Activated T-helper 17 cell treated with anti-CD3 and anti-CD28 coated beads, Interleukin-2, amount 50 U/mL, for 72 hours (primary cell): ENCODE measurements around the gene IDI1. TPM values are rescaled to one million over a fixed set of nuclear protein-coding genes. Genes with fewer than 3 reads are reported as not detected.
"Not testable (repeated sequence)": the region's sequence is repeated elsewhere in the genome, so short reads cannot be mapped to it uniquely, and the experiment has no call there.

Experiments
- ATAC-seq: fragments of 150-1000 bp; cut with Tn5 transposase; replicated peaks from 2 replicates; pipeline ENCODE4 v1.10.0; 2021; ENCODE audit warnings: mild to moderate bottlenecking, moderate library complexity
- H3K27ac Mint-ChIP-seq: one replicate; pipeline ENCODE4 v1.8.0; 2022; ENCODE audit warnings: mixed read lengths
- H3K27me3 Mint-ChIP-seq: one replicate; pipeline ENCODE4 v1.8.0; 2022; ENCODE audit warnings: mixed read lengths
- H3K36me3 Mint-ChIP-seq: one replicate; pipeline ENCODE4 v1.8.0; 2022; ENCODE audit warnings: low read depth, mild to moderate bottlenecking, mixed read lengths
- H3K4me1 Mint-ChIP-seq: one replicate; pipeline ENCODE4 v1.8.0; 2022; ENCODE audit warnings: mixed read lengths
- H3K4me3 Mint-ChIP-seq: one replicate; pipeline ENCODE4 v1.8.0; 2022; ENCODE audit warnings: mild to moderate bottlenecking, mixed read lengths
- H3K9me3 Mint-ChIP-seq: one replicate; pipeline ENCODE4 v1.8.0; 2022; ENCODE audit warnings: mixed read lengths
- total RNA-seq, 2 donors: library from RNA; stranded (reverse); gene quantifications; one replicate each; pipeline ENCODE4 v1.2.3, GENCODE V29; 2022

IDI1 gene
- total RNA-seq, 2 donors from 2014 or later = 59.0 to 87.9 TPM

DNA sequence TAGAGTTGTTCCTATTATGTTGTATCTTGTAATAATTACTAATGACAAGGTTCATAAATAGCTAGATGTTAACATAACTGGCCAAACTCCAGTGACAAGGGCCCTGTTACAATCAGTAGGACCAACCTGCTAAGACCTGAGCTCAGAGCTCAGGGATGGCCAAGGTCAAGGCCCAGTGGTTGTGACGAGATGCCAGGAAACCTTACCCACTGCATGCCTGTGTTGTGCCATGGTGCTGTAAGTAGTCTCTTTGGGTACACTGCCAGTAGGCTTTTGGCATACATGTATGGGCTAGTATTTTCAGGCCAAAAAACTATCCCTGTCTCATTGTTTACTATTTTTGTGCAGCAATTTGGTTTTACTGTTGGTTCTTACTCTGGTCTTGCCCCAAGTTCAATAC lies 15.3 kb downstream of the IDI1 start:
- no peak overlapping the region for H3K27ac Mint-ChIP-seq
- H3K27me3 Mint-ChIP-seq = no peaks in the 10 kb centered on the region
- H3K9me3 Mint-ChIP-seq = no peaks in the 10 kb centered on the region
- peaks cover 24% of the 10 kb centered on the region for H3K36me3 Mint-ChIP-seq
- H3K4me3 Mint-ChIP-seq = no peak overlapping the region
- no peak for ATAC-seq
- H3K4me1 Mint-ChIP-seq = no peaks in the 10 kb centered on the region

DNA sequence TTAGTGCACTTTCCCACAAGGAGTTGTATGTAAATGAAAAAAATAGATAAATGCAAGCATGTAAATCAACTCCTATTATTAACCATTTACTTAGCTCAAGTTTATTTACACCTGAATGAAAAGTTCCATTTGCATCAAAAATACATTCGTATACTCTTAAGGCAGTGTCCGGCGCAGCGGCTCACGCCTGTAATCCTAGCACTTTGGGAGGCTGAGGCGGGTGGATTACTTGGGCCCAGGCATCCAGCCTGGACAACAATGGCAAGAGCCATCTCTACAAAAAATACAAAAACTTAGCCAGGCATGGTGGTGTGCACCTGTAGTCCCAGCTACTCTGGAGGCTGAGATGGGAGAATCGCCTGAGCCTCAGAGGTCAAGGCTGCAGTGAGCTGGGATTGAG lies 19.1 kb downstream of the IDI1 start:
- no peaks in the 10 kb centered on the region for H3K9me3 Mint-ChIP-seq
- H3K27me3 Mint-ChIP-seq = no peaks in the 10 kb centered on the region
- H3K4me3 Mint-ChIP-seq = no peak overlapping the region
- H3K27ac Mint-ChIP-seq = no peak overlapping the region
- no peaks in the 10 kb centered on the region for H3K36me3 Mint-ChIP-seq
- no peak for ATAC-seq
- H3K4me1 Mint-ChIP-seq = no peaks in the 10 kb centered on the region

DNA sequence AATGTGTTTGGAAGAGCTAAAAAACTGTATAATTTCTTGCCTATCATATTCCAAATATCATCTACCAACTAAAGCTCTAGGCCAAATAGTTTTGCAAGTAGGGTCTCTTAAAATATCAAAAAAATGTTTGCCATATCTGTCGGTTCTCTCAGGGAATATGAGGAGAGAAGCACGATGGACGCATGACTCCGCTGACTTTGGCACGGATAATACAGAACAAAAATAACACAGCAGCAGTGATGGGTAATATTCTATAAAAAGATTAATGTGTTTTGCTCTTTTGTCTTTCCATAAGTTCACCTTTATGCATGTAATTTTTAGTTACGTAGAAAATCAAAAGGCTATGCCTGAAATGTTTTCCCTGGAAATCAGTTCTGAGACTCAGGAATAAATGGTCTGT lies 22.3 kb downstream of the IDI1 start:
- H3K4me1 Mint-ChIP-seq = no peaks in the 10 kb centered on the region
- H3K4me3 Mint-ChIP-seq = no peak overlapping the region
- no peak for ATAC-seq
- no peaks in the 10 kb centered on the region for H3K36me3 Mint-ChIP-seq
- no peaks in the 10 kb centered on the region for H3K27me3 Mint-ChIP-seq
- H3K9me3 Mint-ChIP-seq = no peaks in the 10 kb centered on the region
- no peak overlapping the region for H3K27ac Mint-ChIP-seq

DNA sequence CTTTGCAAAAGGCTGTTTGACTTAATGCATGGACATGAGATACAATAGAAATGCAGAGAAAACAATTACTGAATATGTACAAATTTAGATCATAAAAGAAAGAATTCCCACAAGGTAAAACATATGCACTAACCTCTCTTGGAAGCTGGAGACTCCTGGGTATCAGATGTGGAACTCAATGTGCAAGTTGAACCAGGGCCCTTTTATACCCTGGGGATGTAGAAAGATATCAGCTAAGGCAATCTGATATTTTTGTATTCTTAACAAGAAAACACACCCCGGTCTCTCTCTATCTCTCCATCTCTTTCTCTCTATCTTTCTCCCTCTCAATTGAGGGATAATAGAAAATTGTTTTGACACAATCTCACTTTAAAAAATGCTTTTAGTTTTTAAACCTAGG lies 23.2 kb downstream of the IDI1 start, which contains the start of gene IDI2:
Gene IDI2 (minus strand): TSS at position 177 of the 400 bp plus-strand sequence. CDS start 1,136 bp downstream, outside the sequence.
- Mint-ChIP-seq H3K9me3 (no peaks in the 10 kb centered on the region), H3K4me1 (no peaks in the 10 kb centered on the region), H3K36me3 (peaks cover 3% of the 10 kb centered on the region), H3K27me3 (no peaks in the 10 kb centered on the region), H3K27ac (no peak within 1 kb of the TSS), H3K4me3 (no peak within 1 kb of the TSS)
- ATAC-seq = no peak

DNA sequence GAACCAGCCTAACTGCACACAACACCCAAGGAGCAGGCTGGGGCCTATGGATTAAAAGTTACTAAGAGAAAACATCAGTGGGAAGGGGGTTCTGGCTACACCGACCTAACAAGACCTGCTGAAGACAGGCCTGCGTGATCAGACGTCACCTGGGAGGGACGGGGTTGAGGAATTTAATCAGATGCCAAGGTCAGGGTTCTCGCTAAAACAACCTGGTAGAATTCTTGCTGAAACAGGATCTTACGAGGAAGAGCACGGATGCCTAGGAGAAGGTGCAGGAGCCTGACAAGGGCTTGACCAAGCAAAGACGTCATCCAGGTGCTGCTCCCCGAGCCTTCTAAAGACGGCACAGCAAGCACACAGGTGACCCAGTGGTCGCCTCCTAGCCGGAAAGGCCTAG lies 24.8 kb downstream of the IDI1 start:
- peaks cover 19% of the 10 kb centered on the region for H3K36me3 Mint-ChIP-seq
- no peaks in the 10 kb centered on the region for H3K9me3 Mint-ChIP-seq
- ATAC-seq = no peak
- H3K27me3 Mint-ChIP-seq = no peaks in the 10 kb centered on the region
- H3K4me1 Mint-ChIP-seq = no peaks in the 10 kb centered on the region
- H3K27ac Mint-ChIP-seq = no peak overlapping the region
- H3K4me3 Mint-ChIP-seq = no peak overlapping the region

DNA sequence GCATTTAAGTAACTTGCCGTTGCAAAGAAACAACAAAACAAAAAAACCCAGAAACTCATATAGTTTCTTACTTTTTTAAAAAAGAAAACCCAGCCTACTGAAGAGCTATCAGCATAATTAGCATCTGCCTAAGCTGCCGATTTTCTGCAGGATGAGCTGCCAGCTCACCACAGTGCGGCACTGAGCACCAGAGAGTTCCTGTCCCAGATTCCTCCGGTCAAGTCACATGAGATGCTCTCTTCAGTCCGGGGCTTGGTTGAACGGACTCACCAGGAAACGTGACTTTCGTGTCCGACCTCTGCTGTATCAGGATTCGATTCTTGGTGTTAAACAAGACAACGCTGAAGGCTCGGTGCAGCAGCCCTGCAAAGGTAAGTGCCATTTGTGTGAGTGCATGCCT lies 26.5 kb downstream of the IDI1 start:
- H3K27ac Mint-ChIP-seq = no peak overlapping the region
- H3K36me3 Mint-ChIP-seq = peaks cover 36% of the 10 kb centered on the region
- no peak for ATAC-seq
- H3K27me3 Mint-ChIP-seq = no peaks in the 10 kb centered on the region
- no peak overlapping the region for H3K4me3 Mint-ChIP-seq
- H3K4me1 Mint-ChIP-seq = no peaks in the 10 kb centered on the region
- H3K9me3 Mint-ChIP-seq = no peaks in the 10 kb centered on the region

DNA sequence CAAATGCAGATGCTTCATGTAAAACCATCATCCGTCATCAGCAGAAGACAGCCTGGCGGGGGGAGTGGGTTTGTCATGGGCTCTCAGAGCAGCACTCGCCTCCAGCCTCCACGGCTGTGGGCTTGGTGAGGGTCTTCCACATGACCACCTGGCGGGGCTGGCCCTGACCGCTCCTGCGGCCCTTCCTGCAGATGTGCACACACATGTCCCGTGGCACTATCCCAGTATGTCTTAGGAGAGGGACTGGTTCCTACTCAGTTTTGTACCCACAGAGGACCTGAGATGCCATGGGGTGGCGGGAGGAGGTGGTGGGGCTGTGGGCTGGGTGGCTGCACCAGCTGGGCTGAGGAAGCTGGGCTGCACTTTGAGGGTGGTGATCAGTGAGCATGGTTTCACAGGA lies 28.0 kb downstream of the IDI1 start:
- no peak for ATAC-seq
- no peak overlapping the region for H3K27ac Mint-ChIP-seq
- H3K36me3 Mint-ChIP-seq = peaks cover 50% of the 10 kb centered on the region
- H3K27me3 Mint-ChIP-seq = no peaks in the 10 kb centered on the region
- no peak overlapping the region for H3K4me3 Mint-ChIP-seq
- H3K4me1 Mint-ChIP-seq = no peaks in the 10 kb centered on the region
- no peaks in the 10 kb centered on the region for H3K9me3 Mint-ChIP-seq

DNA sequence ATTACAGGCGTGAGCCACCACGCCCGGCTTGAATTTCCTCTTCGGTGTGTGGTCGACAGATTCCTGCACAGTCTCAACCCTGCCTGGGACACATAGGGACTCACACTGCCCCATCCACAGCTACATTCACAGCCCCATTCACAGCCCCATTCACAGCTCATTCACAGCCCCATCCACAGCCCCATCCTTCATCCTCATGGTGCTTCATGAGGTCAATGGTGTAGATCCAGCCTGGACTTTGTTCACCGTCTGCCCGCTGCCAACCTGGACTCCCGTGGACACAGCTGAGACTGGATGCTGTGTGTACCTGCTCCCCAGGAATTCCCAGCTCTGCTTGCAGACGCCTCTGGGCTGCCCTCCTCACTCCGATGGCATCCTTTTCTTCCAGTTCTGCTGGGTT lies 28.5 kb downstream of the IDI1 start:
- no peak for ATAC-seq
- H3K36me3 Mint-ChIP-seq = peaks cover 55% of the 10 kb centered on the region
- H3K4me1 Mint-ChIP-seq = no peaks in the 10 kb centered on the region
- H3K27ac Mint-ChIP-seq = no peak overlapping the region
- no peak overlapping the region for H3K4me3 Mint-ChIP-seq
- no peaks in the 10 kb centered on the region for H3K27me3 Mint-ChIP-seq
- no peaks in the 10 kb centered on the region for H3K9me3 Mint-ChIP-seq

DNA sequence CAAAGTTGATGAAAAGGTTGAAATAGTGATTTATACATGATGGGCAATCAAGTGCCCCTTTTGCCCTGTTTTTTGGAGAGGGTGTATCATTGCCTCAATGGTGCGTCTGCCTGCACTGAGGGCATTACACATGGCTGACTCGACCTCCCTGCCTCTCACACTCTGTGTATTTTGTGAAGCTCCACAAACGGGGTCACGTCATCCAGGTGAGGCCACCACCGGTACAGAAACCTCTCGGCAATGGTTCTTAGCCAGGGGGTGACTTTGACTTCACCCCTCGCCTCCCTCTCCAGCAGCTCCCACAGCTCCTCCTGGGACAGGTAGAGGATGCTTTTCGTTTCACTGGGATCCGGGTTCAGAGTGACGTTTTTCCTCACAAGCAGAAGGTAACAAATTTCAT lies 29.6 kb downstream of the IDI1 start:
- no peak overlapping the region for H3K27ac Mint-ChIP-seq
- H3K36me3 Mint-ChIP-seq = peaks cover 63% of the 10 kb centered on the region
- H3K27me3 Mint-ChIP-seq = no peaks in the 10 kb centered on the region

DNA sequence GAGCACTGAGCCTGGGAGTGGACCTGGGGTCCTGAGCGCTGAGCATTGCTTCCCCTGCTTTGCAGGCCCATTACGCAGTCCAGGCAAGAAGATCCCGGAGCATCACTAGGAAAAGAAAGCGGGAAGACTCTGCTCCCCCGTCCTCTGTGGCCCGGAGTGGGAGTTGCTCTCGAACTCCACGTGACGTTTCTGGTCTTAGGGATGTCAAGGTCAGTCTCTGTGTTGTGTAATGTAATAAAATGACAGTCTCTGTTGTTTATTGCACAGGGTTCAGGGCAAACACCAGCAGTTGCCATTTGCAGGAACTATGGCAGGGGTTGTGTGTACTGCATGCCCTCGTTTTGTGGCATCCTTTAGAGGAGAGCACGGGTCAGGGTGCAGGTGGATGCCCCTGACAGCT lies 33.2 kb downstream of the IDI1 start:
- peaks cover 97% of the 10 kb centered on the region for H3K36me3 Mint-ChIP-seq
- H3K4me3 Mint-ChIP-seq = no peak overlapping the region
- no peak for ATAC-seq
- peaks cover 5% of the 10 kb centered on the region for H3K4me1 Mint-ChIP-seq
- no peaks in the 10 kb centered on the region for H3K9me3 Mint-ChIP-seq
- peak overlapping the region; percentile 22 for H3K27ac Mint-ChIP-seq
- H3K27me3 Mint-ChIP-seq = no peaks in the 10 kb centered on the region

More for the DNA sequence above, 29.6 kb downstream of the IDI1 start:
- H3K4me1 Mint-ChIP-seq = no peaks in the 10 kb centered on the region
- H3K9me3 Mint-ChIP-seq = no peaks in the 10 kb centered on the region
- ATAC-seq = no peak
- H3K4me3 Mint-ChIP-seq = no peak overlapping the region

DNA sequence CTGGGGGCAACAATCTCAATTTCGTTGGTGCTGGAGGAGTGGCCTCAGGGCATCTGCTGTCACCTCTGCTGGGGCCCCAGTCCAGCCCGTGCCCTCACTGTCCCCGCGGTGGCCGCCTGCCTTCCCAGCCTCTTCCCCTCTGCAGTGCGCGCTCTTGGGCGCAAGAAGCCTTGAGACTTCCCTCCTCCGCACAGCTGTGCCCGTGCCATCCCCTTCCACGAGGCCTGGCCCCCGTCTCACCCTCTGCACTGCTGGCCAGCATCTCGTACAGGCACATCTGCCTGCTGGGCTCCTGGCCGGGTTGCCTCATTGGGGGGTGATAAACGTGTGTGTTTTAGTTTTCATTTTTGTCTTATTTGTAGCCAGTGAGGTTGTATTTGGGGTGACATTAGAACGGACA lies 37.2 kb downstream of the IDI1 start:
- Mint-ChIP-seq H3K27ac (peak overlapping the region; percentile 79), H3K9me3 (no peaks in the 10 kb centered on the region), H3K36me3 (peaks cover 97% of the 10 kb centered on the region), H3K4me3 (no peak overlapping the region), H3K4me1 (peaks cover 5% of the 10 kb centered on the region), H3K27me3 (no peaks in the 10 kb centered on the region)
- no peak for ATAC-seq

DNA sequence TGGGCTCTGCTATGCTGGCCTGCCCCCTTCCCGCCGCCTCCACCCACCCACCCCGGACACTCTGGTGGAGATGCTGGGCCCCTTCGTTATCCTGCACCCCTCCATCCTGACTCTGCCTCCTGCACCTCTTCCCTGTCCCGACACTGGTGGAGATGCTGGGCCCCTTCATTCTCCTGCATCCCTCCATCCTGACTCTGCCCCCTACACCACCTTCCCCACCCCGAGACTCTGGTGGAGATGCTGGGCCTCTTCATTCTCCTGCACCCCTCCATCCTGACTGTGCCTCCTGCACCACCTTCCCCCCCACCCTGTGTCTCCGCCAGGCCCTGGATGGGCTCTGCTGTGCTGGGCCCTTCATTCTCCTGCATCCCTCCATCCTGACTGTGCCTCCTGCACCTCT lies 38.2 kb downstream of the IDI1 start:
- Mint-ChIP-seq H3K4me1 (peaks cover 5% of the 10 kb centered on the region), H3K27me3 (no peaks in the 10 kb centered on the region), H3K27ac (peak overlapping the region; percentile 79), H3K4me3 (no peak overlapping the region), H3K9me3 (no peaks in the 10 kb centered on the region), H3K36me3 (peaks cover 97% of the 10 kb centered on the region)
- no peak for ATAC-seq

DNA sequence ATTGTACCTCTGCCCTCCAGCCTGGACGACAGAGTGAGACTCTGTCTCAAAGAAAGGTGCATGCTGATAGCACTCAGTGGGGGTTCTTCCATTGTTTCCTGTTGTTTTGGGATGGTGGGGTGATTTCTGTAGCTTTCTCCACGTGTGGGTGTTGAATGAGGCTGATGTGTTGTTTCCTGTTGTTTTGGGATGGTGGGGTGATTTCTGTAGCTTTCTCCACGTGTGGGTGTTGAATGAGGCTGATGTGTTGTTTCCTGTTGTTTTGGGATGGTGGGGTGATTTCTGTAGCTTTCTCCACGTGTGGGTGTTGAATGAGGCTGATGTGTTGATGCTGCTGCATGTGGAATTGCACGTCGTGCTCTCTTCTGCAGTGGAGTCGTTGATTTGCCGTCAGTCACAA lies 39.0 kb downstream of the IDI1 start:
- not testable (repeated sequence) for H3K4me1 Mint-ChIP-seq, H3K4me3 Mint-ChIP-seq, H3K27me3 Mint-ChIP-seq, H3K9me3 Mint-ChIP-seq
- Mint-ChIP-seq H3K27ac (peak overlapping the region; percentile 39), H3K36me3 (peaks cover 99% of the 10 kb centered on the region)
- peak; percentile 62 for ATAC-seq

DNA sequence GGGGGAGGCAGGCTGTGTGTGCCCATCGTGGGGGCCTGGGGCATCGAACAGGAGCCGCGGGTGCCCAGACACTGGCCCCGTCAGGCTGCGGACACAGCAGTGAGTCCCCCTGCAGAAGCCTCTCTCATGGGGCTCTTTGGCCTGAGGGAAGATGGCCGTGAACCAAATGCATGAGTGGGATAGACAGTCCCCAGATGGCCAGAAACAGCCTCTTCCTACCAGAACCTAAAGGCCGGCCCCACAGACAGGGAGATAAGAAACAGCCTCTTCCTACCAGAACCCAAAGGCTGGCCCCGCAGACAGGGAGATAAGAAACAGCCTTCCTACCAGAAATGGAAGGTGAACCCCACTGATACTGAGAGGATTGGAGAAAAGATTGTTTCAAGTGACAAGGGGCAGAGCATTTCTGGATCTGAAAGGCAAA lies 39.8 kb downstream of the IDI1 start:
- peaks cover 5% of the 10 kb centered on the region for H3K4me1 Mint-ChIP-seq
- no peak for ATAC-seq
- no peak overlapping the region for H3K4me3 Mint-ChIP-seq
- H3K27ac Mint-ChIP-seq = peak overlapping the region; percentile 44
- H3K9me3 Mint-ChIP-seq = no peaks in the 10 kb centered on the region
- no peaks in the 10 kb centered on the region for H3K27me3 Mint-ChIP-seq
- H3K36me3 Mint-ChIP-seq = peaks cover 98% of the 10 kb centered on the region

DNA sequence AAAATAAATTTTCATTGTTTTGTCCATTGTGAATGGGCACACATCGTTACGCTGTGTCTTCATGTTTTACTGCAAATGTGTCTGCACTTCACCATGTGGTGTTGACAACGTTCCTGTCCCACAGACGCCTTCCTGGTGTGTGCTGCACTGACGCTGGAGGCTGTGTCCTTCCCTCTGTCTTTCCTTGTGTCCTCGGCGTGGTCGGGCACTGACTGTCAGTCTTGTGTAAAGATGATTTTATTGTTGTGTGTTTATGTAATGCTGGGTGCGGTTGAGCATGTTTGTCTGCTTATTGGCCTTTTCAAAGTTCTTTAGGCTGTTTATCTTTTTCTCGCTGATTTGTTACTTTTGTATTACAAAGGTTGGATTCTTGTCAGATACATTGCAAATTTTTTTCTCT lies 41.3 kb downstream of the IDI1 start:
- no peaks in the 10 kb centered on the region for H3K9me3 Mint-ChIP-seq
- H3K4me1 Mint-ChIP-seq = peaks cover 10% of the 10 kb centered on the region
- peaks cover 98% of the 10 kb centered on the region for H3K36me3 Mint-ChIP-seq
- no peaks in the 10 kb centered on the region for H3K27me3 Mint-ChIP-seq
- no peak overlapping the region for H3K4me3 Mint-ChIP-seq
- H3K27ac Mint-ChIP-seq = no peak overlapping the region
- no peak for ATAC-seq

DNA sequence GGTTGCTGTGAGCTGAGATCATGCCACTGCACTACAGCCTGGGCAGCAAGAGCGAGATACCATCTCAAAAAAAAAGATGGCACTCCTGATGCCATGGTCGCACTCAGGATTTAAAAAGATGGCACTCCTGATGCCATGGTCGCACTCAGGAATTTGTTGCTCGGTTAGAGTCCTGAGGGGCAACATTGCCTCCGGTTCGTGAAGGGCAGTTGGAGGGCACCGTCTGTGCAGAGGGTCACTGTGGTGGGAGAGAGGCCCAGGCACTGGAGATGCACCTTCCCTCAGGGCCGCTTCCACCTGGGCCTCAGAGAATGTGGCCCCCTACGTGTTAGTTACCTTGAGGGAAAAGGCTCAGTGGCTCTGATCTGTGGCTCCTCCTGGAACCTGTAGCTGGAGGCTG lies 42.3 kb downstream of the IDI1 start:
- Mint-ChIP-seq H3K27me3 (no peaks in the 10 kb centered on the region), H3K36me3 (peaks cover 98% of the 10 kb centered on the region), H3K27ac (no peak overlapping the region), H3K4me1 (peaks cover 11% of the 10 kb centered on the region), H3K4me3 (no peak overlapping the region), H3K9me3 (no peaks in the 10 kb centered on the region)
- no peak for ATAC-seq
